H1 (cell line): Measurements from ENCODE around the gene ACSF3.

Experiments
- ATF3 ChIP-seq: IDR thresholded peaks from 2 replicates; pipeline ENCODE4 v1.6.1; 2011; ENCODE audit warnings: low read depth, mild to moderate bottlenecking, low read length; ENCODE audit not compliant: insufficient read depth
- BACH1 ChIP-seq: IDR thresholded peaks from 2 replicates; pipeline ENCODE4 v1.6.1; 2012; ENCODE audit warnings: low read length, improper control_type of control experiment
- CTCF ChIP-seq, 3 experiments: IDR thresholded peaks; 1 replicate in 2 of 3; 2 replicates in 1 of 3; pipeline versions ENCODE4 v1.5.1 to v1.6.1; 2011; ENCODE audit warnings: low read length in 3 of 3, mild to moderate bottlenecking in 3 of 3, inconsistent platforms in 2 of 3, low read depth in 1 of 3, moderate library complexity in 1 of 3; ENCODE audit not compliant: insufficient read depth in 1 of 3; ENCODE audit errors: control extremely low read depth in 1 of 3
- EZH2 ChIP-seq: fragments of 200-600 bp; sonication (generic); IDR thresholded peaks from 2 replicates; pipeline ENCODE4 v1.7.1; 2012; ENCODE audit warnings: low read depth, mild to moderate bottlenecking, moderate library complexity, low read length, inconsistent platforms; ENCODE audit not compliant: severe bottlenecking
- JUND ChIP-seq: IDR thresholded peaks from 2 replicates; pipeline ENCODE4 v1.6.1; 2011; ENCODE audit warnings: mild to moderate bottlenecking, improper control_type of control experiment, low read length
- POLR2A ChIP-seq, 2 experiments: IDR thresholded peaks; 1 replicate in 1 of 2; 2 replicates in 1 of 2; pipeline ENCODE4 v1.6.1; 2011; ENCODE audit warnings: low read depth in 2 of 2, low read length in 2 of 2, mild to moderate bottlenecking in 2 of 2; ENCODE audit errors: control extremely low read depth in 1 of 2
- RAD21 ChIP-seq, 2 experiments: IDR thresholded peaks in 1 of 2; conservative IDR thresholded peaks in 1 of 2; 2 replicates each; pipeline ENCODE4 v1.6.1; 2011; ENCODE audit warnings: low read depth in 2 of 2, low read length in 2 of 2, improper control_type of control experiment in 1 of 2, inconsistent platforms in 1 of 2, mild to moderate bottlenecking in 1 of 2, moderate library complexity in 1 of 2
- SP1 ChIP-seq: IDR thresholded peaks from 2 replicates; pipeline ENCODE4 v1.6.1; 2011; ENCODE audit warnings: low read depth, low read length

GRCh38 chr16:89197033-89197632 lies 103.5 kb downstream of the ACSF3 start:
- TF ChIP-seq CTCF (IDR thresholded peaks at IDR 0.05; ENCODE audit: control extremely low read depth in 1 of 3, insufficient read depth in 1 of 3, low read depth in 1 of 3, low read length in 3 of 3) (no peak), EZH2 (no peak), RAD21 (IDR thresholded peaks at IDR 0.05 in 1 of 2, conservative IDR thresholded peaks at IDR 0.05 in 1 of 2; ENCODE audit: low read depth in 2 of 2, low read length in 2 of 2) (no peak), BACH1 (no peak), JUND (no peak), POLR2A (IDR thresholded peaks at IDR 0.05; ENCODE audit: control extremely low read depth in 1 of 2, low read depth in 2 of 2, low read length in 2 of 2) (no peak), ATF3 (no peak), SP1 (no peak)
